HEK293 (cell line): ENCODE measurements around the gene CROCC.

Source experiments
- KLF9 ChIP-seq: fragments of 450-650 bp; formaldehyde crosslinking; IDR thresholded peaks from 2 replicates; pipeline ENCODE4 v1.5.1; 2016; ENCODE audit warnings: missing biosample characterization, missing genetic modification characterization, low read depth
- PRDM10 ChIP-seq: fragments of 450-650 bp; formaldehyde crosslinking; IDR thresholded peaks from 2 replicates; pipeline ENCODE4 v1.5.1; 2016; ENCODE audit warnings: missing biosample characterization, missing genetic modification characterization
- REST ChIP-seq: fragments of 450-650 bp; formaldehyde crosslinking; IDR thresholded peaks from 2 replicates; pipeline ENCODE4 v1.5.1; 2016; ENCODE audit warnings: missing biosample characterization, missing genetic modification characterization
- SP2 ChIP-seq: fragments of 450-650 bp; formaldehyde crosslinking; IDR thresholded peaks from 2 replicates; pipeline ENCODE4 v1.5.1; 2016; ENCODE audit warnings: missing biosample characterization, missing genetic modification characterization
- ZBTB26 ChIP-seq: fragments of 450-650 bp; formaldehyde crosslinking; optimal IDR thresholded peaks from 2 replicates; pipeline ENCODE3; 2016; ENCODE audit warnings: missing biosample characterization, mild to moderate bottlenecking, missing genetic modification characterization
- ZBTB44 ChIP-seq: fragments of 450-650 bp; IDR thresholded peaks from 2 replicates; pipeline ENCODE4 v1.5.1; 2018; ENCODE audit warnings: missing biosample characterization, mild to moderate bottlenecking, missing genetic modification characterization
- ZBTB49 ChIP-seq: fragments of 450-650 bp; formaldehyde crosslinking; IDR thresholded peaks from 2 replicates; pipeline ENCODE4 v1.5.1; 2016; ENCODE audit warnings: missing biosample characterization, missing genetic modification characterization, low read depth
- ZNF112 ChIP-seq: fragments of 450-650 bp; formaldehyde crosslinking; IDR thresholded peaks from 2 replicates; pipeline ENCODE4 v1.5.0; 2017; ENCODE audit warnings: missing biosample characterization, missing genetic modification characterization
- ZNF132 ChIP-seq: fragments of 450-650 bp; formaldehyde crosslinking; IDR thresholded peaks from 2 replicates; pipeline ENCODE4 v1.5.1; 2017; ENCODE audit warnings: missing biosample characterization, missing genetic modification characterization, borderline replicate concordance
- ZNF138 ChIP-seq: fragments of 450-650 bp; formaldehyde crosslinking; IDR thresholded peaks from 2 replicates; pipeline ENCODE4 v1.5.1; 2016; ENCODE audit warnings: missing biosample characterization, missing genetic modification characterization, borderline replicate concordance
- ZNF2 ChIP-seq: fragments of 450-650 bp; formaldehyde crosslinking; IDR thresholded peaks from 2 replicates; pipeline ENCODE4 v1.5.1; 2016; ENCODE audit warnings: missing biosample characterization, missing genetic modification characterization
- ZNF202 ChIP-seq: fragments of 450-650 bp; formaldehyde crosslinking; IDR thresholded peaks from 2 replicates; pipeline ENCODE4 v1.5.1; 2016; ENCODE audit warnings: missing biosample characterization, missing genetic modification characterization, borderline replicate concordance
- ZNF280C ChIP-seq: fragments of 450-650 bp; formaldehyde crosslinking; IDR thresholded peaks from 2 replicates; pipeline ENCODE4 v1.5.1; 2016; ENCODE audit warnings: missing biosample characterization, missing genetic modification characterization
- ZNF335 ChIP-seq: fragments of 450-650 bp; formaldehyde crosslinking; conservative IDR thresholded peaks from 2 replicates; pipeline ENCODE4 v1.5.1; 2016; ENCODE audit warnings: missing biosample characterization, missing genetic modification characterization
- ZNF398 ChIP-seq: fragments of 450-650 bp; formaldehyde crosslinking; IDR thresholded peaks from 2 replicates; pipeline ENCODE4 v1.5.1; 2017; ENCODE audit warnings: missing biosample characterization, missing genetic modification characterization
- ZNF514 ChIP-seq: fragments of 450-650 bp; formaldehyde crosslinking; IDR thresholded peaks from 2 replicates; pipeline ENCODE4 v1.5.1; 2016; ENCODE audit warnings: missing biosample characterization, missing genetic modification characterization
- ZNF555 ChIP-seq: fragments of 450-650 bp; formaldehyde crosslinking; conservative IDR thresholded peaks from 2 replicates; pipeline ENCODE4 v1.5.1; 2017; ENCODE audit warnings: missing biosample characterization, mild to moderate bottlenecking, missing genetic modification characterization, inconsistent platforms
- ZNF558 ChIP-seq: fragments of 450-650 bp; formaldehyde crosslinking; IDR thresholded peaks from 2 replicates; pipeline ENCODE4 v1.5.1; 2016; ENCODE audit warnings: missing biosample characterization, missing genetic modification characterization
- ZNF654 ChIP-seq: fragments of 450-650 bp; formaldehyde crosslinking; IDR thresholded peaks from 2 replicates; pipeline ENCODE4 v1.5.1; 2016; ENCODE audit warnings: low read depth, missing biosample characterization, missing genetic modification characterization
- ZNF792 ChIP-seq: fragments of 450-650 bp; formaldehyde crosslinking; IDR thresholded peaks from 2 replicates; pipeline ENCODE4 v1.5.1; 2016; ENCODE audit warnings: missing biosample characterization, missing genetic modification characterization
- ZSCAN16 ChIP-seq: fragments of 450-650 bp; formaldehyde crosslinking; IDR thresholded peaks from 2 replicates; pipeline ENCODE4 v1.5.1; 2016; ENCODE audit warnings: missing biosample characterization, missing genetic modification characterization

CROCC gene

GRCh38 chr1:17011439-17012307 lies 89.9 kb downstream of the CROCC start, which contains the start of gene ATP13A2 (continued):
- TF ChIP-seq ZBTB49 (no peak), ZNF138 (no peak), ZNF792 (tag by site-specific recombination) (no peak), ZNF514 (no peak), ZBTB26 (tag by site-specific recombination) (peak; percentile 75), ZNF654 (tag by site-specific recombination) (no peak), ZNF280C (no peak), ZNF335 (peak; percentile 79), SP2 (tag by site-specific recombination) (peak; percentile 53), PRDM10 (tag by site-specific recombination) (peak; percentile 33; the same call in 1 of the 2 replicates), ZNF398 (tag by site-specific recombination) (peak; percentile 46; the same call in 1 of the 2 replicates), ZNF555 (no peak), ZNF202 (tag by site-specific recombination) (no peak), ZNF2 (tag by site-specific recombination) (0 out of 2 replicates have a peak, but pooled peaks have one; percentile 44), KLF9 (tag by site-specific recombination) (peak; percentile 46), ZNF132 (no peak), ZBTB44 (tag by site-specific recombination) (0 out of 2 replicates have a peak, but pooled peaks have one; percentile 41), REST (tag by site-specific recombination) (no peak), ZNF558 (tag by site-specific recombination) (no peak), ZNF112 (tag by site-specific recombination) (no peak), ZSCAN16 (no peak)
